Fibroblast of lung (primary cell): ENCODE results near the gene PRELP. TPM values are rescaled to one million over a fixed set of nuclear protein-coding genes. Genes with fewer than 3 reads are reported as not detected.

Experiments used
- DNase-seq, 2 donors: peaks; one replicate each; pipeline versions ENCODE4 v3.0.0 to v3.0.0-alpha.2; 2010; ENCODE audit warnings: low read depth in 2 of 2
- H2AFZ ChIP-seq: 2 replicates; pipeline ENCODE4 v1.5.1; 2012; ENCODE audit warnings: low read length, control low read depth, inconsistent platforms
- H3K27ac ChIP-seq: 2 replicates; pipeline ENCODE4 v1.5.1; 2011; ENCODE audit warnings: low read length, control low read depth; ENCODE audit not compliant: insufficient read depth
- H3K27me3 ChIP-seq: 2 replicates; pipeline ENCODE4 v1.5.1; 2011; ENCODE audit warnings: mild to moderate bottlenecking, low read length; ENCODE audit not compliant: control insufficient read depth, insufficient read depth
- H3K36me3 ChIP-seq: 2 replicates; pipeline ENCODE4 v1.5.1; 2011; ENCODE audit warnings: low read length; ENCODE audit not compliant: control insufficient read depth, insufficient read depth
- H3K4me1 ChIP-seq: 2 replicates; pipeline ENCODE4 v1.5.1; 2011; ENCODE audit warnings: low read length; ENCODE audit not compliant: control insufficient read depth, insufficient read depth; ENCODE audit errors: extremely low read depth
- H3K4me2 ChIP-seq: 2 replicates; pipeline ENCODE4 v1.5.1; 2011; ENCODE audit warnings: low read length, control low read depth; ENCODE audit not compliant: insufficient read depth; ENCODE audit errors: extremely low read depth
- H3K4me3 ChIP-seq, 4 experiments: fragments of 200-600 bp in 1 of 4; sonication (generic) in 1 of 4; replicated peaks in 1 of 4; 2 replicates each; pipeline ENCODE4 v1.5.1; 2011 to 2016; ENCODE audit warnings: low read length in 4 of 4, low read depth in 3 of 4, mild to moderate bottlenecking in 3 of 4, control low read depth in 2 of 4, inconsistent platforms in 1 of 4, mixed read lengths in 1 of 4; ENCODE audit not compliant: insufficient read depth in 1 of 4; ENCODE audit errors: control extremely low read depth in 1 of 4
- H3K79me2 ChIP-seq: 2 replicates; pipeline ENCODE4 v1.5.1; 2012; ENCODE audit warnings: mild to moderate bottlenecking, low read length, inconsistent platforms; ENCODE audit not compliant: control insufficient read depth, insufficient read depth
- H3K9ac ChIP-seq: 2 replicates; pipeline ENCODE4 v1.5.1; 2011; ENCODE audit warnings: mild to moderate bottlenecking, low read length, control low read depth; ENCODE audit not compliant: insufficient read depth
- H3K9me3 ChIP-seq: 2 replicates; pipeline ENCODE4 v1.5.1; 2012; ENCODE audit warnings: low read depth, low read length; ENCODE audit not compliant: control insufficient read depth, insufficient read depth
- H4K20me1 ChIP-seq: 2 replicates; pipeline ENCODE4 v1.5.1; 2011; ENCODE audit warnings: low read length; ENCODE audit not compliant: control insufficient read depth, insufficient read depth; ENCODE audit errors: extremely low read depth
- EZH2 ChIP-seq: IDR thresholded peaks from 2 replicates; pipeline ENCODE4 v1.5.1; 2012; ENCODE audit warnings: low read length, control low read depth, mild to moderate bottlenecking; ENCODE audit errors: missing control alignments
- polyA plus RNA-seq, 2 donors: library from polyadenylated mRNA; depleted of rRNA in 1 of 2; stranded (reverse) in 1 of 2; unstranded in 1 of 2; fragments of >200 nt; gene quantifications; 2 replicates each; pipeline ENCODE4 v1.2.1, GENCODE V29; 2011 to 2012; ENCODE audit warnings: missing spikeins in 1 of 2
- total RNA-seq: library from RNA; depleted of rRNA; stranded (reverse); fragments of >200 nt; gene quantifications from 2 replicates; pipeline ENCODE4 v1.2.1, GENCODE V29; 2014
- TF ChIP-seq, protein P1 (sequence below), 2 donors: IDR thresholded peaks in 1 of 2; conservative IDR thresholded peaks in 1 of 2; 1 replicate in 1 of 2; 2 replicates in 1 of 2; pipeline ENCODE4 v1.5.1; 2011 to 2012; ENCODE audit warnings: low read length in 2 of 2, control low read depth in 1 of 2, inconsistent platforms in 1 of 2, low read depth in 1 of 2, mild to moderate bottlenecking in 1 of 2

The PRELP gene
- total and polyA plus RNA-seq, 2 donors (not counting 1 experiment from before 2014, with no cell fraction given), result 4.5 to 13.9 TPM

DNA sequence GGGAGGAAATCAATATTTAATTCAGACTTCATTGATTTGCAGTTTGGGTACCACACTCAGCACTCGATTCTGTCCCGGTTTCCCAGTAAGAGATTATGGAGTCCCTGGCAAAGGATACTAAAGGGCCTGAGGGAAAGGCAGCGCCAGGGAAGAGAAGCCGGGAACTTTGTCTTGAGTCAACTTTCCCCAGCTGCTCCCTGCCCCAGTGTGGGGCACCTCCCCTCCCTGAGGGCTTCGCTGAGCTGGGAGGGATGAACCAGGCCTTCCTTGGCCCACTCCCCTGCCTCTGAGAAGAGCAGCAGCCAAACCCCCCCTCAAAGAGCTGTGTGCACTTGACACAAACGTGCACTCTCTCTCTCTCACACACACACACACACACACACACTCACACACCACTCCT is 51.0 kb downstream of the PRELP start:
- Histone ChIP-seq H3K4me1 (peaks cover 2% of the 10 kb centered on the region), H3K9me3 (no peaks in the 10 kb centered on the region), H3K9ac (no peak overlapping the region), H3K4me2 (no peak overlapping the region), H3K27me3 (no peaks in the 10 kb centered on the region), H2AFZ (no peak overlapping the region), H3K79me2 (no peaks in the 10 kb centered on the region), H3K4me3 (no peak overlapping the region), H3K27ac (no peak overlapping the region), H4K20me1 (no peaks in the 10 kb centered on the region), H3K36me3 (no peaks in the 10 kb centered on the region)
- TF ChIP-seq, protein P1, sequence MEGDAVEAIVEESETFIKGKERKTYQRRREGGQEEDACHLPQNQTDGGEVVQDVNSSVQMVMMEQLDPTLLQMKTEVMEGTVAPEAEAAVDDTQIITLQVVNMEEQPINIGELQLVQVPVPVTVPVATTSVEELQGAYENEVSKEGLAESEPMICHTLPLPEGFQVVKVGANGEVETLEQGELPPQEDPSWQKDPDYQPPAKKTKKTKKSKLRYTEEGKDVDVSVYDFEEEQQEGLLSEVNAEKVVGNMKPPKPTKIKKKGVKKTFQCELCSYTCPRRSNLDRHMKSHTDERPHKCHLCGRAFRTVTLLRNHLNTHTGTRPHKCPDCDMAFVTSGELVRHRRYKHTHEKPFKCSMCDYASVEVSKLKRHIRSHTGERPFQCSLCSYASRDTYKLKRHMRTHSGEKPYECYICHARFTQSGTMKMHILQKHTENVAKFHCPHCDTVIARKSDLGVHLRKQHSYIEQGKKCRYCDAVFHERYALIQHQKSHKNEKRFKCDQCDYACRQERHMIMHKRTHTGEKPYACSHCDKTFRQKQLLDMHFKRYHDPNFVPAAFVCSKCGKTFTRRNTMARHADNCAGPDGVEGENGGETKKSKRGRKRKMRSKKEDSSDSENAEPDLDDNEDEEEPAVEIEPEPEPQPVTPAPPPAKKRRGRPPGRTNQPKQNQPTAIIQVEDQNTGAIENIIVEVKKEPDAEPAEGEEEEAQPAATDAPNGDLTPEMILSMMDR (conservative IDR thresholded peaks at IDR 0.05 in 1 of 2, IDR thresholded peaks at IDR 0.05 in 1 of 2; ENCODE audit: low read depth in 1 of 2, low read length in 2 of 2), result no peak
- no peak for TF ChIP-seq EZH2
- no peak for DNase-seq

DNA sequence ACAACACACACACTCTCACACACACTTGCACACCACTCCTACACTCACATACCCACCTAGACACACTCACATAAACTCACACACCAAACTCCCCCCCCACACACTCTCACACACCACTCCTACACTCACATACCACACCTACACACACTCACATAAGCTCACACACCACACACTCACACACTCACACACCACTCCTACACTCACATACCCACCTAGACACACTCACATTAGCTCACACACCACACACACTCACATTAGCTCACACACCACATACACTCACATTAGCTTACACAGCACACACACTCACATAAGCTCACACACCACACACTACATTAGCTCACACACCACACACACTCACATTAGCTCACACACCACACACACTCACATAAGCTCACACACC is 51.4 kb downstream of the PRELP start:
- Histone ChIP-seq H3K4me1 (peaks cover 2% of the 10 kb centered on the region), H3K27me3 (no peaks in the 10 kb centered on the region), H4K20me1 (no peaks in the 10 kb centered on the region), H3K4me2 (no peak overlapping the region), H3K9ac (no peak overlapping the region), H3K27ac (no peak overlapping the region), H3K36me3 (no peaks in the 10 kb centered on the region), H2AFZ (no peak overlapping the region), H3K79me2 (no peaks in the 10 kb centered on the region), H3K4me3 (no peak overlapping the region), H3K9me3 (no peaks in the 10 kb centered on the region)
- DNase-seq, result no peak
- no peak for TF ChIP-seq EZH2
- TF ChIP-seq, protein P1 (conservative IDR thresholded peaks at IDR 0.05 in 1 of 2, IDR thresholded peaks at IDR 0.05 in 1 of 2; ENCODE audit: low read depth in 1 of 2, low read length in 2 of 2), result no peak

DNA sequence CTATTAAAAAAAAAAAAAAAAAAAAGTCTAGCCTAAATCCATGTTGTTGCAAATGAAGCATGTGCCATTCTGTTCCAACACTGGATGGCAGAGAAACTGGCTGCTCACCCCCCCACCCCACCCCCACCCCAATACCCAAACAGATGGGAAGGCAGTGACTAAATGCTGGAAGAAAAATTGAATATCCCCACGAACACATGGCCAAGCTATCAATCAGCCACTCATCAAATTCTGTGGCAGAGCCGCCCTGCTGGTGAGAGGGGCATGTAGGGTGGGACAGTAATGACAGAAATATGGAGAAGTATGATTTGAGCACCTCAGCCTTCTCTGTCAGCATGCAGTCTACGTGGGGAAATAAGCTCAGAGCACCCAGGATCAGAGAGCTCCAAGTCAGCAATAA is 52.5 kb downstream of the PRELP start:
- H2AFZ ChIP-seq, result no peak overlapping the region
- no peaks in the 10 kb centered on the region for H3K27me3 ChIP-seq
- H3K9ac ChIP-seq, result no peak overlapping the region
- H4K20me1 ChIP-seq, result no peaks in the 10 kb centered on the region
- no peaks in the 10 kb centered on the region for H3K9me3 ChIP-seq
- TF ChIP-seq, protein P1 (conservative IDR thresholded peaks at IDR 0.05 in 1 of 2, IDR thresholded peaks at IDR 0.05 in 1 of 2; ENCODE audit: low read depth in 1 of 2, low read length in 2 of 2), result no peak
- TF ChIP-seq EZH2, result no peak
- peaks cover 2% of the 10 kb centered on the region for H3K4me1 ChIP-seq
- DNase-seq, result no peak
- H3K4me3 ChIP-seq, result no peak overlapping the region
- H3K27ac ChIP-seq, result no peak overlapping the region
- H3K36me3 ChIP-seq, result no peaks in the 10 kb centered on the region
- H3K4me2 ChIP-seq, result no peak overlapping the region
- no peaks in the 10 kb centered on the region for H3K79me2 ChIP-seq
